Neural progenitor cell (in vitro differentiated cells): ENCODE measurements around the gene KRTAP4-12. TPM values are rescaled to one million over a fixed set of nuclear protein-coding genes. Genes with fewer than 3 reads are reported as not detected.
A peak's percentile ranks its signal among the peaks of the same experiment; 100 is the strongest.
"Not testable (repeated sequence)": the region's sequence is repeated elsewhere in the genome, so short reads cannot be mapped to it uniquely, and the experiment has no call there.

ENCODE experiments used
- DNase-seq: peaks from one replicate; pipeline ENCODE4 v3.0.0-alpha.2; 2016; ENCODE audit warnings: low spot score
- H2AFZ ChIP-seq: fragments of 200-600 bp; sonication (generic); replicated peaks from 2 replicates; pipeline ENCODE4 v1.6.1; 2016; ENCODE audit warnings: antibody characterized with exemption
- H3F3A ChIP-seq: fragments of 200-600 bp; sonication (generic); 2 replicates; pipeline ENCODE4 v1.6.1; 2016; ENCODE audit warnings: antibody characterized with exemption, low read depth
- H3K27ac ChIP-seq: fragments of 200-600 bp; sonication (generic); 2 replicates; pipeline ENCODE4 v1.5.1; 2016; ENCODE audit warnings: mild to moderate bottlenecking
- H3K27me3 ChIP-seq: fragments of 200-600 bp; sonication (generic); 2 replicates; pipeline ENCODE4 v1.6.1; 2016; ENCODE audit warnings: mild to moderate bottlenecking, moderate library complexity
- H3K36me3 ChIP-seq: fragments of 200-600 bp; sonication (generic); 2 replicates; pipeline ENCODE4 v1.5.1; 2016
- H3K4me1 ChIP-seq: fragments of 200-600 bp; sonication (generic); 2 replicates; pipeline ENCODE4 v1.6.1; 2016; ENCODE audit warnings: mixed run types
- H3K4me2 ChIP-seq: fragments of 200-600 bp; sonication (generic); 2 replicates; pipeline ENCODE4 v1.6.1; 2016
- H3K4me3 ChIP-seq: fragments of 200-600 bp; sonication (generic); 2 replicates; pipeline ENCODE4 v1.5.1; 2016
- H3K79me2 ChIP-seq: fragments of 200-600 bp; sonication (generic); 2 replicates; pipeline ENCODE4 v1.6.1; 2016; ENCODE audit warnings: low read depth
- H3K9ac ChIP-seq: fragments of 200-600 bp; sonication (generic); 2 replicates; pipeline ENCODE4 v1.6.1; 2016
- H3K9me3 ChIP-seq: fragments of 200-600 bp; sonication (generic); 2 replicates; pipeline ENCODE4 v1.5.1; 2016; ENCODE audit warnings: low read depth
- H4K20me1 ChIP-seq: fragments of 200-600 bp; sonication (generic); 2 replicates; pipeline ENCODE4 v1.6.1; 2016; ENCODE audit warnings: low read depth
- H3K27ac Mint-ChIP-seq: 3 replicates; pipeline ENCODE4 v1.8.0; 2021; ENCODE audit warnings: mixed read lengths
- H3K27me3 Mint-ChIP-seq: 2 replicates; pipeline ENCODE4 v1.8.0; 2022; ENCODE audit warnings: low read depth, mild to moderate bottlenecking, inconsistent platforms, moderate library complexity, mixed read lengths; ENCODE audit not compliant: insufficient read depth
- H3K36me3 Mint-ChIP-seq: 3 replicates; pipeline ENCODE4 v1.8.0; 2021; ENCODE audit warnings: mixed read lengths
- H3K4me1 Mint-ChIP-seq: 3 replicates; pipeline ENCODE4 v1.8.0; 2021; ENCODE audit warnings: mixed read lengths
- H3K4me3 Mint-ChIP-seq: 3 replicates; pipeline ENCODE4 v1.8.0; 2021; ENCODE audit warnings: mild to moderate bottlenecking, moderate library complexity, mixed read lengths
- H3K9me3 Mint-ChIP-seq: 3 replicates; pipeline ENCODE4 v1.8.0; 2020; ENCODE audit warnings: mixed read lengths
- EZH2 ChIP-seq: fragments of 200-600 bp; sonication (generic); IDR thresholded peaks from 2 replicates; pipeline ENCODE4 v1.6.1; 2017; ENCODE audit warnings: antibody characterized with exemption, mild to moderate bottlenecking, moderate library complexity
- EZH2phosphoT487 ChIP-seq: fragments of 200-600 bp; sonication (generic); IDR thresholded peaks from 2 replicates; pipeline ENCODE4 v1.6.1; 2017; ENCODE audit warnings: antibody characterized with exemption
- total RNA-seq: library from RNA; depleted of rRNA; stranded (reverse); fragments of >200 nt; gene quantifications from 2 replicates; pipeline ENCODE4 v1.2.3, GENCODE V29; 2015; ENCODE audit warnings: low replicate concordance
- TF ChIP-seq, protein P1 (sequence below): fragments of 200-600 bp; sonication (generic); IDR thresholded peaks from 2 replicates; pipeline ENCODE4 v1.5.1; 2017; ENCODE audit warnings: antibody characterized with exemption, mild to moderate bottlenecking

The KRTAP4-12 gene
- total RNA-seq, 1 donor from 2014 or later = not detected

DNA sequence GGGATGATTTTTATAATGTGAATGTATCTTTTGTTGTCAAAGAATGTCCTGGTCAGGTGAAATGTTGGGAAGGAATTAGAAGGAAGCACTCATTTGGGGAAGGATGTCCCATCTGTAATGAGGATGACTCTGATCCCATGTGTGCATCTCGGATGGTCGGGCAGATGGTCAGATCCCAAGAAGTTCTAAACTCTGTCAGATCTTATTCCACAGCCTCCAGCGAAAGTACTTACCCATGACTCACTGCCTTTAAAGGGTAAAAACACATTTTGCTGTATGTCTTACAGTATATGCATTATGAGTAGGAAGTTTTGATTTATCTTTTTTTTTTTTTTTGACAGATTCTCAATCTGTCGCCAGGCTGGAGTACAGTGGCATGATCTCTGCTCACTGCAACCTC is 5.3 kb downstream of the KRTAP4-12 start:
- Histone ChIP-seq H3K9me3 (no peaks in the 10 kb centered on the region), H4K20me1 (no peaks in the 10 kb centered on the region), H3K9ac (no peak overlapping the region), H3K36me3 (no peaks in the 10 kb centered on the region), H3K27me3 (no peaks in the 10 kb centered on the region), H3K4me2 (no peak overlapping the region), H3K4me1 (no peaks in the 10 kb centered on the region), H2AFZ (no peak overlapping the region), H3K27ac (no peak overlapping the region), H3K79me2 (no peaks in the 10 kb centered on the region), H3K4me3 (no peak overlapping the region), H3F3A (no peaks in the 10 kb centered on the region)
- Mint-ChIP-seq H3K27ac (no peak overlapping the region), H3K4me1 (peaks cover 5% of the 10 kb centered on the region), H3K36me3 (no peaks in the 10 kb centered on the region), H3K9me3 (peaks cover 5% of the 10 kb centered on the region), H3K4me3 (no peak overlapping the region), H3K27me3 (peaks cover 5% of the 10 kb centered on the region)
- TF ChIP-seq EZH2 = no peak
- no peak for TF ChIP-seq EZH2phosphoT487
- TF ChIP-seq, protein P1, sequence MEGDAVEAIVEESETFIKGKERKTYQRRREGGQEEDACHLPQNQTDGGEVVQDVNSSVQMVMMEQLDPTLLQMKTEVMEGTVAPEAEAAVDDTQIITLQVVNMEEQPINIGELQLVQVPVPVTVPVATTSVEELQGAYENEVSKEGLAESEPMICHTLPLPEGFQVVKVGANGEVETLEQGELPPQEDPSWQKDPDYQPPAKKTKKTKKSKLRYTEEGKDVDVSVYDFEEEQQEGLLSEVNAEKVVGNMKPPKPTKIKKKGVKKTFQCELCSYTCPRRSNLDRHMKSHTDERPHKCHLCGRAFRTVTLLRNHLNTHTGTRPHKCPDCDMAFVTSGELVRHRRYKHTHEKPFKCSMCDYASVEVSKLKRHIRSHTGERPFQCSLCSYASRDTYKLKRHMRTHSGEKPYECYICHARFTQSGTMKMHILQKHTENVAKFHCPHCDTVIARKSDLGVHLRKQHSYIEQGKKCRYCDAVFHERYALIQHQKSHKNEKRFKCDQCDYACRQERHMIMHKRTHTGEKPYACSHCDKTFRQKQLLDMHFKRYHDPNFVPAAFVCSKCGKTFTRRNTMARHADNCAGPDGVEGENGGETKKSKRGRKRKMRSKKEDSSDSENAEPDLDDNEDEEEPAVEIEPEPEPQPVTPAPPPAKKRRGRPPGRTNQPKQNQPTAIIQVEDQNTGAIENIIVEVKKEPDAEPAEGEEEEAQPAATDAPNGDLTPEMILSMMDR = no peak
- no peak for DNase-seq

- H3K4me1 ChIP-seq, H3K9ac ChIP-seq, H3K9me3 ChIP-seq, H2AFZ ChIP-seq, H3K4me2 ChIP-seq, H3K27me3 Mint-ChIP-seq, H3K4me3 Mint-ChIP-seq, H3K27ac ChIP-seq, H3K36me3 ChIP-seq, H3F3A ChIP-seq, H3K27me3 ChIP-seq, H3K9me3 Mint-ChIP-seq, H4K20me1 ChIP-seq, H3K36me3 Mint-ChIP-seq, H3K4me1 Mint-ChIP-seq, H3K79me2 ChIP-seq, H3K4me3 ChIP-seq, DNase-seq: not testable (repeated sequence)
- H3K27ac Mint-ChIP-seq = peak within 1 kb of the TSS; percentile 5
Observed at GRCh38 chr17:41117846-41118386, 6.1 kb downstream of the KRTAP4-12 start, which contains the start of gene KRTAP4-11. TSS of gene KRTAP4-11 (minus strand) at chr17:41118373. CDS start at chr17:41118315, 58 bp downstream.

DNA sequence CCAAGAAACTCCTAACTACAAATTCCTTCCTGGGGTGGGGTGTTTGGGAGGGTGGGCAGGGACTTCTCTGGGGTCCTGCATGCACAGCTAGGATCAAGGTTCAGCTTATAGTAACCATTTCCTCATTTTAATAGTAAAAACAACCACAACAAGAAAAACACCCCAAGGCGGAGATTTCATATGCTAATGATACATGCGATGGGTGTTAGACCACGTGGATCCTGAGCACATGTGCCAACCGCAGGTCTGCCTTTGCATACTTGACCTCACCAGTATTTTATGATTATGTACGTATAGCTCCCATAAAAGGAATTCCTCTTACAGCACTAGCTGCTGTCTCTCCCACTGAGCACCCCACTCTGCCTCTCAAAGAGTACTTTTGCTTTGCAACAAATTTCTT is 7.7 kb downstream of the KRTAP4-12 start:
- no peaks in the 10 kb centered on the region for H3K36me3 Mint-ChIP-seq

More for the DNA sequence above, 7.7 kb downstream of the KRTAP4-12 start:
- Histone ChIP-seq H4K20me1 (no peaks in the 10 kb centered on the region), H2AFZ (no peak overlapping the region), H3K4me3 (no peak overlapping the region), H3K9ac (no peak overlapping the region), H3K4me2 (no peak overlapping the region), H3K79me2 (no peaks in the 10 kb centered on the region), H3K4me1 (no peaks in the 10 kb centered on the region), H3K27ac (no peak overlapping the region), H3K9me3 (peaks cover 19% of the 10 kb centered on the region), H3K36me3 (peaks cover 5% of the 10 kb centered on the region), H3K27me3 (no peaks in the 10 kb centered on the region), H3F3A (no peaks in the 10 kb centered on the region)
- DNase-seq = no peak
- TF ChIP-seq, protein P1 = no peak
- TF ChIP-seq EZH2phosphoT487 = no peak
- TF ChIP-seq EZH2 = no peak
- H3K27ac Mint-ChIP-seq = no peak overlapping the region
- peaks cover 10% of the 10 kb centered on the region for H3K9me3 Mint-ChIP-seq
- H3K27me3 Mint-ChIP-seq = peaks cover 3% of the 10 kb centered on the region
- no peaks in the 10 kb centered on the region for H3K4me1 Mint-ChIP-seq
- no peak overlapping the region for H3K4me3 Mint-ChIP-seq
